Measurements from ENCODE around the gene NTM. TPM values are rescaled to one million over a fixed set of nuclear protein-coding genes. Genes with fewer than 3 reads are reported as not detected.

NTM gene
- total and polyA plus RNA-seq, 2 donors from 2014 or later, result 0.92 to 10.3 TPM

DNA sequence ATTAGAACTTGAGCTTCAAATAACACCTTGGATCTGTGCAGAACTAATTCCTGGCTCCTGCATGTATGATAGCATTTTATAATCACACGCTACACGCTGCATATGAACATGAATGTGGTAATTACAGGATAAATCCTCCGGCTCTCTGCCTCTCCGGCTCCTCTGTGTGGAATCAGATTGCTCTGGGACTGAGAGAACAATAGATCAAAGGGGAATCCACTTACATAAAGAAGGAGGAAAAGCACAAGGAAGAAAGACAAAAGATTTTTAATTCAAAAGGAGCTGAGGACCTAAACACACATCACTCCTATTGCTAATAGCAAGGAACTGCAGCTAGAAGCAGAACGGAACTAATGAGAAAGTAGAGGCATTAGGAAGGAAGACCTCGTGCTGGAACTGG lies 240.9 kb downstream of the NTM start:
- H3K27ac ChIP-seq (ENCODE audit: low read depth in 2 of 2, low read length in 2 of 2), result no peak overlapping the region
- H3K4me3 ChIP-seq (ENCODE audit: low read length in 3 of 3), result no peak overlapping the region
- no peaks in the 10 kb centered on the region for H3K36me3 ChIP-seq (ENCODE audit: control insufficient read depth in 2 of 3, insufficient read depth in 3 of 3, low read length in 3 of 3)
- no peaks in the 10 kb centered on the region for H3K9me3 ChIP-seq (ENCODE audit: control insufficient read depth in 2 of 3, insufficient read depth in 1 of 3, low read length in 3 of 3)
- TF ChIP-seq, protein P1, sequence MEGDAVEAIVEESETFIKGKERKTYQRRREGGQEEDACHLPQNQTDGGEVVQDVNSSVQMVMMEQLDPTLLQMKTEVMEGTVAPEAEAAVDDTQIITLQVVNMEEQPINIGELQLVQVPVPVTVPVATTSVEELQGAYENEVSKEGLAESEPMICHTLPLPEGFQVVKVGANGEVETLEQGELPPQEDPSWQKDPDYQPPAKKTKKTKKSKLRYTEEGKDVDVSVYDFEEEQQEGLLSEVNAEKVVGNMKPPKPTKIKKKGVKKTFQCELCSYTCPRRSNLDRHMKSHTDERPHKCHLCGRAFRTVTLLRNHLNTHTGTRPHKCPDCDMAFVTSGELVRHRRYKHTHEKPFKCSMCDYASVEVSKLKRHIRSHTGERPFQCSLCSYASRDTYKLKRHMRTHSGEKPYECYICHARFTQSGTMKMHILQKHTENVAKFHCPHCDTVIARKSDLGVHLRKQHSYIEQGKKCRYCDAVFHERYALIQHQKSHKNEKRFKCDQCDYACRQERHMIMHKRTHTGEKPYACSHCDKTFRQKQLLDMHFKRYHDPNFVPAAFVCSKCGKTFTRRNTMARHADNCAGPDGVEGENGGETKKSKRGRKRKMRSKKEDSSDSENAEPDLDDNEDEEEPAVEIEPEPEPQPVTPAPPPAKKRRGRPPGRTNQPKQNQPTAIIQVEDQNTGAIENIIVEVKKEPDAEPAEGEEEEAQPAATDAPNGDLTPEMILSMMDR (IDR thresholded peaks at IDR 0.05; ENCODE audit: borderline replicate concordance, extremely low read depth, insufficient read depth), result no peak
- no peaks in the 10 kb centered on the region for H3K27me3 ChIP-seq (ENCODE audit: control insufficient read depth, insufficient read depth, low read length)
- H3K4me1 ChIP-seq (ENCODE audit: control insufficient read depth in 2 of 3, insufficient read depth in 2 of 3, low read depth in 1 of 3, low read length in 3 of 3), result no peaks in the 10 kb centered on the region
- FAIRE-seq (no peak), DNase-seq (no peak)
- intact Hi-C loops (cut with DNase I), result no loop called here
- no peak overlapping the region for H3K9ac ChIP-seq (ENCODE audit: low read length in 3 of 3)

DNA sequence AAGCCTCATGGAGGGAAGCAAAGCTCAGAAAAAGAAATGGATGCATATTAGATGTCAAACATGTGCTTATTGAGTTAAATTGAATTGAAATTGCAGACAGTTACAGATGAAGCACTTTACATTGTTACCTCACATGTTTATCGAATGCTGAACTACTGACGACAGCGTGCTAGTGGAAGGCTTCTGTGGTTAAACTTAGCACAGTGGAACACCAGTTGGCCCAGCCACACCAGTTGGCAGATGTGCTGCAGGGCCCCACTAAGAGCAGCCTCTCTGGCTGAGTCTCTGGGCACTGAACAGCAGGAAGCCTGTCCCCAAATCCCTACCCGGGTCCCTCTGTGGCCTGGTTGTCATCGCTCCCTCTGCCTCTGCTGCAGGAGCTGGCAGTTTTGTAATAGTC lies 242.1 kb downstream of the NTM start:
- H3K36me3 ChIP-seq (ENCODE audit: control insufficient read depth in 2 of 3, insufficient read depth in 3 of 3, low read length in 3 of 3), result no peaks in the 10 kb centered on the region
- FAIRE-seq (no peak), DNase-seq (no peak)
- no peak overlapping the region for H3K27ac ChIP-seq (ENCODE audit: low read depth in 2 of 2, low read length in 2 of 2)
- H3K9me3 ChIP-seq (ENCODE audit: control insufficient read depth in 2 of 3, insufficient read depth in 1 of 3, low read length in 3 of 3), result no peaks in the 10 kb centered on the region
- no peaks in the 10 kb centered on the region for H3K4me1 ChIP-seq (ENCODE audit: control insufficient read depth in 2 of 3, insufficient read depth in 2 of 3, low read depth in 1 of 3, low read length in 3 of 3)
- H3K4me3 ChIP-seq (ENCODE audit: low read length in 3 of 3), result no peak overlapping the region
- no peaks in the 10 kb centered on the region for H3K27me3 ChIP-seq (ENCODE audit: control insufficient read depth, insufficient read depth, low read length)
- intact Hi-C loops (cut with DNase I), result no loop called here
- TF ChIP-seq, protein P1 (IDR thresholded peaks at IDR 0.05; ENCODE audit: borderline replicate concordance, extremely low read depth, insufficient read depth), result no peak
- H3K9ac ChIP-seq (ENCODE audit: low read length in 3 of 3), result no peak overlapping the region

DNA sequence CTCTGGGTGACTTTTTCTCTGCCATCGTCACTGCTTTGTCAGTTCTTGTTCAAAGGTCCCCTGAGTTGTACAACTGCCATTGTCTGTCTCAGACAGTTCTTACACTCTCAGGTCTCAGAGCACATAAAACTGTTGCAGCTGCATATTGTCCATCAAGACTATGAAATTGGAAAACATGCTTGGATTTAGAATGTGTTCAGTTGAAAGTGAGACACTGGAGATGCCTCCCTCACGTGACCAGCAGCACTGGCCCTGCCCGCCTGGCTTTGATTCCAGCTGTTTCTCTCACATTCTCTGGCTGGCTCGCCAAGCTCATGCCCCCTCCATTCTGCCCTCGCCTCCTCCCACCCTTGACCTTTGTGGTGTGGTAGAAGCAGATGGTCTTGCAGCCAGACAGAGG lies 244.2 kb downstream of the NTM start:
- H3K27me3 ChIP-seq (ENCODE audit: control insufficient read depth, insufficient read depth, low read length), result no peaks in the 10 kb centered on the region
- no peak overlapping the region for H3K4me3 ChIP-seq (ENCODE audit: low read length in 3 of 3)
- no peaks in the 10 kb centered on the region for H3K9me3 ChIP-seq (ENCODE audit: control insufficient read depth in 2 of 3, insufficient read depth in 1 of 3, low read length in 3 of 3)
- DNase-seq (peak in 2 of 5 donors; percentile 36 to 48), FAIRE-seq (no peak)
- no peaks in the 10 kb centered on the region for H3K36me3 ChIP-seq (ENCODE audit: control insufficient read depth in 2 of 3, insufficient read depth in 3 of 3, low read length in 3 of 3)
- TF ChIP-seq, protein P1 (IDR thresholded peaks at IDR 0.05; ENCODE audit: borderline replicate concordance, extremely low read depth, insufficient read depth), result no peak
- H3K9ac ChIP-seq (ENCODE audit: low read length in 3 of 3), result no peak overlapping the region
- no peak overlapping the region for H3K27ac ChIP-seq (ENCODE audit: low read depth in 2 of 2, low read length in 2 of 2)
- intact Hi-C loops (cut with DNase I), result no loop called here
- H3K4me1 ChIP-seq (ENCODE audit: control insufficient read depth in 2 of 3, insufficient read depth in 2 of 3, low read depth in 1 of 3, low read length in 3 of 3), result no peaks in the 10 kb centered on the region

DNA sequence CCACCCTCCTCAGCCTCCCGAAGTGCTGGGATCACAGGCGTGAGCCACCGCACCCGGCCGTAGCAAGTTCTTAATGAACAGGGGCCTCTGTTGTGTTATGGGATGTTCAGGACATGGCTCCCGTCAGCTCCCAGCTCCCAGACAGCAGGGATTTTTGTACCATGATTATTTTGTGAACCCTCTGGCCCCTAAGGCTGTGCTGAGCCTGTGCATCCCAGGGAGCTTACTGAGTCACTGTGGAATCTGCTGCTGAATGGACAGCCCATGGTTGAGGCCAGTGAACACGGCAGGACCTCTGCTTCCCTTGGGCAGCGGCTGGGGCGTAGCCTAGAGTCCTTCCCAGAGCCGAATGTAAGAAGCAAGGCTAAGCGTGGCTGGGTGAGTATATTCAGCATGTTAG lies 245.2 kb downstream of the NTM start:
- H3K9ac ChIP-seq (ENCODE audit: low read length in 3 of 3), result no peak overlapping the region
- H3K27me3 ChIP-seq (ENCODE audit: control insufficient read depth, insufficient read depth, low read length), result no peaks in the 10 kb centered on the region
- no peak overlapping the region for H3K4me3 ChIP-seq (ENCODE audit: low read length in 3 of 3)
- H3K27ac ChIP-seq (ENCODE audit: low read depth in 2 of 2, low read length in 2 of 2), result no peak overlapping the region
- intact Hi-C loops (cut with DNase I), result no loop called here
- H3K9me3 ChIP-seq (ENCODE audit: control insufficient read depth in 2 of 3, insufficient read depth in 1 of 3, low read length in 3 of 3), result no peaks in the 10 kb centered on the region
- FAIRE-seq (no peak), DNase-seq (no peak)
- H3K36me3 ChIP-seq (ENCODE audit: control insufficient read depth in 2 of 3, insufficient read depth in 3 of 3, low read length in 3 of 3), result no peaks in the 10 kb centered on the region
- no peaks in the 10 kb centered on the region for H3K4me1 ChIP-seq (ENCODE audit: control insufficient read depth in 2 of 3, insufficient read depth in 2 of 3, low read depth in 1 of 3, low read length in 3 of 3)
- TF ChIP-seq, protein P1 (IDR thresholded peaks at IDR 0.05; ENCODE audit: borderline replicate concordance, extremely low read depth, insufficient read depth), result no peak
